ENCODE results near the gene COMMD4. TPM values are rescaled to one million over a fixed set of nuclear protein-coding genes. Genes with fewer than 3 reads are reported as not detected.

Gene COMMD4
- total and polyA plus RNA-seq, 2 donors from 2014 or later, result 67.6 to 162 TPM

GRCh38 chr15:75357976-75358673 lies 22.3 kb downstream of the COMMD4 start:
- TF ChIP-seq, protein P1, sequence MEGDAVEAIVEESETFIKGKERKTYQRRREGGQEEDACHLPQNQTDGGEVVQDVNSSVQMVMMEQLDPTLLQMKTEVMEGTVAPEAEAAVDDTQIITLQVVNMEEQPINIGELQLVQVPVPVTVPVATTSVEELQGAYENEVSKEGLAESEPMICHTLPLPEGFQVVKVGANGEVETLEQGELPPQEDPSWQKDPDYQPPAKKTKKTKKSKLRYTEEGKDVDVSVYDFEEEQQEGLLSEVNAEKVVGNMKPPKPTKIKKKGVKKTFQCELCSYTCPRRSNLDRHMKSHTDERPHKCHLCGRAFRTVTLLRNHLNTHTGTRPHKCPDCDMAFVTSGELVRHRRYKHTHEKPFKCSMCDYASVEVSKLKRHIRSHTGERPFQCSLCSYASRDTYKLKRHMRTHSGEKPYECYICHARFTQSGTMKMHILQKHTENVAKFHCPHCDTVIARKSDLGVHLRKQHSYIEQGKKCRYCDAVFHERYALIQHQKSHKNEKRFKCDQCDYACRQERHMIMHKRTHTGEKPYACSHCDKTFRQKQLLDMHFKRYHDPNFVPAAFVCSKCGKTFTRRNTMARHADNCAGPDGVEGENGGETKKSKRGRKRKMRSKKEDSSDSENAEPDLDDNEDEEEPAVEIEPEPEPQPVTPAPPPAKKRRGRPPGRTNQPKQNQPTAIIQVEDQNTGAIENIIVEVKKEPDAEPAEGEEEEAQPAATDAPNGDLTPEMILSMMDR (IDR thresholded peaks at IDR 0.05; ENCODE audit: borderline replicate concordance, extremely low read depth, insufficient read depth), result no peak
- peaks cover 0 to 2% (median 0%) of the 10 kb centered on the region in 3 donors for H3K4me1 ChIP-seq (ENCODE audit: control insufficient read depth in 2 of 3, insufficient read depth in 2 of 3, low read depth in 1 of 3, low read length in 3 of 3)
- H3K27me3 ChIP-seq (ENCODE audit: control insufficient read depth, insufficient read depth, low read length), result no peaks in the 10 kb centered on the region
- H3K9ac ChIP-seq (ENCODE audit: low read length in 3 of 3), result no peak overlapping the region
- FAIRE-seq (no peak), DNase-seq (peak in 2 of 5 donors; percentile 29 to 67)
- H3K36me3 ChIP-seq (ENCODE audit: control insufficient read depth in 2 of 3, insufficient read depth in 3 of 3, low read length in 3 of 3), result peaks cover 0 to 19% (median 19%) of the 10 kb centered on the region in 3 donors
- intact Hi-C loops (cut with DNase I), result no loop called here
- no peak overlapping the region for H3K27ac ChIP-seq (ENCODE audit: low read depth in 2 of 2, low read length in 2 of 2)
- H3K4me3 ChIP-seq (ENCODE audit: low read length in 3 of 3), result no peak overlapping the region
- no peaks in the 10 kb centered on the region for H3K9me3 ChIP-seq (ENCODE audit: control insufficient read depth in 2 of 3, insufficient read depth in 1 of 3, low read length in 3 of 3)

GRCh38 chr15:75358771-75359536 lies 23.1 kb downstream of the COMMD4 start:
- H3K27ac ChIP-seq (ENCODE audit: low read depth in 2 of 2, low read length in 2 of 2), result no peak overlapping the region
- DNase-seq (peak in 2 of 5 donors; percentile 26 to 52), FAIRE-seq (no peak)
- TF ChIP-seq, protein P1 (IDR thresholded peaks at IDR 0.05; ENCODE audit: borderline replicate concordance, extremely low read depth, insufficient read depth), result no peak
- no peaks in the 10 kb centered on the region for H3K27me3 ChIP-seq (ENCODE audit: control insufficient read depth, insufficient read depth, low read length)
- intact Hi-C loops (cut with DNase I), result no loop called here
- H3K9ac ChIP-seq (ENCODE audit: low read length in 3 of 3), result no peak overlapping the region
- no peaks in the 10 kb centered on the region for H3K9me3 ChIP-seq (ENCODE audit: control insufficient read depth in 2 of 3, insufficient read depth in 1 of 3, low read length in 3 of 3)
- peaks cover 0 to 22% (median 22%) of the 10 kb centered on the region in 3 donors for H3K36me3 ChIP-seq (ENCODE audit: control insufficient read depth in 2 of 3, insufficient read depth in 3 of 3, low read length in 3 of 3)
- H3K4me1 ChIP-seq (ENCODE audit: control insufficient read depth in 2 of 3, insufficient read depth in 2 of 3, low read depth in 1 of 3, low read length in 3 of 3), result no peaks in the 10 kb centered on the region
- no peak overlapping the region for H3K4me3 ChIP-seq (ENCODE audit: low read length in 3 of 3)

DNA sequence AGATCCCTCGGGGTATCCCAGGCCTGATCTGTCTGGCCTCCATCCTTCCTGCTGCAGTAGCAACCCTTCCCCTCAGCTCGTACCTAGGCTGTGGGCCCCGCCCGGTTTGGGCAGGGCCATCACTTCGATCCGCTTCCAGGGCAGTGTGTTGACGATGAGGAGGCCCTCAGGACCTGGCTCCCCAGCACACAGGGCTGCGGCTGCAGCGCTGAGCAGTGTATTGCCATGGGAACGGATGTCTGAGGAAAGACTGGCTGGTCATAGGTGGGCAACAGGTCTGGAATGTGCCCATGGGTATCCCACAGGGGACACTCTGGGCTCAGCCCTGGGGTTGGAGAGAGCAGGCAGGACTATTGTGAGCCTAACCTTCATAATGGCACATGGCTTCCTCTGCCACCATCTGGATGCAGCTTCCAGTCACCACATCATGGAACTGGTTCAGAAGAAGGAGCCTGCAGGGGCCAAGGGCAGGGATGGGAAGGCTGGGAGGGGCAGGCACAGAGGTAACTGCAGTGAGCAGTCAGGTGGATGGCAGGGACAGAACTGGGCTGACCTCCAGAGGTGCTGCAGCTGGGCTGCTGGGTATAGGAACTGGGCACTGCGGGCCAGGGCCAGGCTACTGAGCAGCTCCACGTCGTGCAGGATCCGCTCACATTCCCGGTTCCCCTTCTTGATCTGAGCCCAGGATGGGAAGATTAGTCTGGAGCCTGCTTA lies 23.8 kb downstream of the COMMD4 start:
- Histone ChIP-seq H3K9ac (ENCODE audit: low read length in 3 of 3) (no peak overlapping the region), H3K36me3 (ENCODE audit: control insufficient read depth in 2 of 3, insufficient read depth in 3 of 3, low read length in 3 of 3) (peaks cover under 1 to 30% (median 28%) of the 10 kb centered on the region in 3 donors), H3K4me3 (ENCODE audit: low read length in 3 of 3) (no peak overlapping the region), H3K4me1 (ENCODE audit: control insufficient read depth in 2 of 3, insufficient read depth in 2 of 3, low read depth in 1 of 3, low read length in 3 of 3) (no peaks in the 10 kb centered on the region), H3K27ac (ENCODE audit: low read depth in 2 of 2, low read length in 2 of 2) (no peak overlapping the region), H3K9me3 (ENCODE audit: control insufficient read depth in 2 of 3, insufficient read depth in 1 of 3, low read length in 3 of 3) (no peaks in the 10 kb centered on the region), H3K27me3 (ENCODE audit: control insufficient read depth, insufficient read depth, low read length) (no peaks in the 10 kb centered on the region)
- intact Hi-C loops (cut with DNase I), result no loop called here
- TF ChIP-seq, protein P1 (IDR thresholded peaks at IDR 0.05; ENCODE audit: borderline replicate concordance, extremely low read depth, insufficient read depth), result no peak
- no peak for FAIRE-seq
- DNase-seq, result peak in 1 of 5 donors; percentile 68
